Activated gamma-delta T cell (primary cell): Measurements from ENCODE around the gene STX12.
"Not testable (repeated sequence)": the region's sequence is repeated elsewhere in the genome, so short reads cannot be mapped to it uniquely, and the experiment has no call there.

ENCODE experiments used
- DNase-seq: peaks from one replicate; lab custom pipeline; 2025; lab: John Stamatoyannopoulos, UW

STX12 gene

GRCh38 chr1:27830621-27831440, 57.8 kb downstream of the STX12 start, which contains the start of gene PPP1R8:
Gene PPP1R8 (plus strand): TSS chr1:27830782. CDS start chr1:27830836, 54 bp downstream.
- DNase-seq = peak; percentile 67

- no peak for DNase-seq
Measured at GRCh38 chr1:27831568-27832410, 58.8 kb downstream of the STX12 start.

GRCh38 chr1:27832762-27833161, 59.7 kb downstream of the STX12 start:
- DNase-seq = no peak

GRCh38 chr1:27833470-27833869, 60.5 kb downstream of the STX12 start:
- DNase-seq = no peak

GRCh38 chr1:27835046-27835445, 62.0 kb downstream of the STX12 start:
- no peak for DNase-seq

- DNase-seq = no peak
Measured at GRCh38 chr1:27835501-27835900, 62.5 kb downstream of the STX12 start.

- no peak for DNase-seq
Measured at GRCh38 chr1:27849951-27850350, 76.9 kb downstream of the STX12 start.

GRCh38 chr1:27855085-27855484, 82.1 kb downstream of the STX12 start:
- DNase-seq = no peak

GRCh38 chr1:27856561-27857343, 83.7 kb downstream of the STX12 start:
- DNase-seq = no peak

- not testable (repeated sequence) for DNase-seq
Measured at GRCh38 chr1:27857552-27857951, 84.5 kb downstream of the STX12 start.

- DNase-seq = peak; percentile 44
Measured at GRCh38 chr1:27858072-27858948, 85.3 kb downstream of the STX12 start.

- no peak for DNase-seq
Measured at GRCh38 chr1:27858949-27859576, 86.0 kb downstream of the STX12 start.

GRCh38 chr1:27861436-27861835, 88.4 kb downstream of the STX12 start:
- no peak for DNase-seq

GRCh38 chr1:27862004-27862403, 89.0 kb downstream of the STX12 start:
- DNase-seq = no peak

- DNase-seq = no peak
Measured at GRCh38 chr1:27862671-27863537, 89.9 kb downstream of the STX12 start.

- no peak for DNase-seq
Measured at GRCh38 chr1:27863538-27863915, 90.5 kb downstream of the STX12 start.

- DNase-seq = no peak
Measured at GRCh38 chr1:27864264-27864895, 91.4 kb downstream of the STX12 start.

GRCh38 chr1:27865821-27866220, 92.8 kb downstream of the STX12 start:
- no peak for DNase-seq

- no peak for DNase-seq
Measured at GRCh38 chr1:27868556-27868931, 95.5 kb downstream of the STX12 start.
